Endothelial cell of umbilical vein (primary cell): ENCODE results near the gene CROCC2. TPM values are rescaled to one million over a fixed set of nuclear protein-coding genes. Genes with fewer than 3 reads are reported as not detected.

Source experiments
- BruUV-seq: library from RNA; stranded (reverse); fragments of 400-500 nt; replicated peaks from 2 replicates; lab custom pipeline; 2021; lab: Mats Ljungman, UMichigan
- CTCF ChIA-PET: fragments of 300-600, 350-600 bp; sonication (Branson Sonifier 250); formaldehyde crosslinking; loops from one replicate; lab custom pipeline; 2021; ENCODE audit warnings: antibody characterized with exemption, inconsistent platforms; lab: Charles Lee
- POLR2A ChIA-PET: fragments of 300-600, 350-600 bp; sonication (Branson Sonifier 250); formaldehyde crosslinking; loops from one replicate; lab custom pipeline; 2021; ENCODE audit warnings: antibody characterized with exemption, inconsistent platforms; lab: Charles Lee
- DNase-seq: peaks from one replicate; pipeline ENCODE4 v3.0.0-alpha.2; 2011; ENCODE audit warnings: low read depth, low spot score
- FAIRE-seq: peaks from 2 replicates; lab custom pipeline; 2011; peaks lifted over from hg19 to GRCh38; lab: Jason Lieb, UNC
- H2AFZ ChIP-seq: 2 replicates; pipeline ENCODE4 v1.6.0; 2012; ENCODE audit warnings: low read depth, low read length, control low read depth, inconsistent platforms
- H3K27ac ChIP-seq: 2 replicates; pipeline ENCODE4 v1.5.1; 2011; ENCODE audit warnings: low read depth, mild to moderate bottlenecking, control low read depth, low read length, moderate library complexity; ENCODE audit not compliant: insufficient read depth
- H3K27me3 ChIP-seq, 2 experiments: 2 replicates each; pipeline versions ENCODE4 v1.6.0 to v1.6.1; 2011; ENCODE audit warnings: low read length in 2 of 2, mixed read lengths in 1 of 2; ENCODE audit not compliant: control insufficient read depth in 2 of 2, insufficient read depth in 2 of 2
- H3K36me3 ChIP-seq, 2 experiments: 2 replicates in 1 of 2; 3 replicates in 1 of 2; pipeline ENCODE4 v1.5.1; 2011; ENCODE audit warnings: low read length in 2 of 2, mild to moderate bottlenecking in 1 of 2, moderate library complexity in 1 of 2; ENCODE audit not compliant: control insufficient read depth in 2 of 2, insufficient read depth in 2 of 2; ENCODE audit errors: extremely low read depth in 1 of 2
- H3K4me1 ChIP-seq: 3 replicates; pipeline ENCODE4 v1.5.1; 2011; ENCODE audit warnings: mild to moderate bottlenecking, low read length; ENCODE audit not compliant: control insufficient read depth, insufficient read depth; ENCODE audit errors: extremely low read depth
- H3K4me2 ChIP-seq: 2 replicates; pipeline ENCODE4 v1.6.1; 2011; ENCODE audit warnings: low read length, control low read depth, mixed read lengths; ENCODE audit not compliant: insufficient read depth
- H3K4me3 ChIP-seq, 3 experiments: fragments of 200-600 bp in 1 of 3; sonication (generic), shearing (Covaris generic) in 1 of 3; replicated peaks in 1 of 3; 2 replicates each; pipeline ENCODE4 v1.5.1; 2011 to 2016; ENCODE audit warnings: control low read depth in 3 of 3, low read length in 3 of 3, mild to moderate bottlenecking in 2 of 3, inconsistent platforms in 1 of 3, low read depth in 1 of 3, moderate library complexity in 1 of 3; ENCODE audit not compliant: insufficient read depth in 1 of 3
- H3K79me2 ChIP-seq: 2 replicates; pipeline ENCODE4 v1.6.0; 2012; ENCODE audit warnings: low read length, inconsistent platforms; ENCODE audit not compliant: control insufficient read depth, insufficient read depth
- H3K9ac ChIP-seq: replicated peaks from 2 replicates; pipeline ENCODE3; 2011; ENCODE audit warnings: low read length, control low read depth; ENCODE audit not compliant: insufficient read depth; ENCODE audit errors: extremely low read depth
- H3K9me1 ChIP-seq: replicated peaks from 3 replicates; pipeline ENCODE4 v1.6.0; 2011; ENCODE audit warnings: mild to moderate bottlenecking, low read length; ENCODE audit not compliant: control insufficient read depth, insufficient read depth; ENCODE audit errors: extremely low read depth
- H3K9me3 ChIP-seq: replicated peaks from 2 replicates; pipeline ENCODE4 v1.5.1; 2012; ENCODE audit warnings: low read length, inconsistent platforms; ENCODE audit not compliant: control insufficient read depth, insufficient read depth
- H4K20me1 ChIP-seq: replicated peaks from 2 replicates; pipeline ENCODE3; 2011; ENCODE audit warnings: mild to moderate bottlenecking, low read length; ENCODE audit not compliant: control insufficient read depth, insufficient read depth; ENCODE audit errors: extremely low read depth
- CTCF ChIP-seq, 2 donors: IDR thresholded peaks; 1 replicate in 1 of 2; 2 replicates in 1 of 2; pipeline ENCODE4 v1.5.1; 2011; ENCODE audit warnings: low read length in 2 of 2, mild to moderate bottlenecking in 2 of 2, moderate library complexity in 2 of 2, control low read depth in 1 of 2, inconsistent platforms in 1 of 2, low read depth in 1 of 2; ENCODE audit not compliant: insufficient read depth in 1 of 2; ENCODE audit errors: extremely low read depth in 1 of 2
- EZH2 ChIP-seq: IDR thresholded peaks from 2 replicates; pipeline ENCODE4 v1.6.1; 2012; ENCODE audit warnings: borderline replicate concordance, low read depth, mild to moderate bottlenecking, moderate library complexity, low read length, inconsistent platforms; ENCODE audit not compliant: severe bottlenecking
- FOS ChIP-seq: IDR thresholded peaks from 2 replicates; pipeline ENCODE4 v1.6.1; 2011; ENCODE audit warnings: mild to moderate bottlenecking, low read length, moderate library complexity, borderline replicate concordance; ENCODE audit not compliant: insufficient read depth
- GATA2 ChIP-seq: IDR thresholded peaks from 2 replicates; pipeline ENCODE4 v1.7.0; 2011; ENCODE audit warnings: low read depth, mild to moderate bottlenecking, moderate library complexity, mixed read lengths, low read length; ENCODE audit not compliant: insufficient read length, insufficient read depth
- JUN ChIP-seq: IDR thresholded peaks from 2 replicates; pipeline ENCODE4 v1.6.1; 2011; ENCODE audit warnings: borderline replicate concordance, low read depth; ENCODE audit not compliant: insufficient read length, insufficient read depth
- MAX ChIP-seq: IDR thresholded peaks from 2 replicates; pipeline ENCODE4 v1.6.1; 2011; ENCODE audit not compliant: insufficient read depth, insufficient read length
- MYC ChIP-seq: IDR thresholded peaks from one replicate; pipeline ENCODE4 v1.6.1; 2011; ENCODE audit warnings: mild to moderate bottlenecking, low read depth, low read length
- POLR2A ChIP-seq: IDR thresholded peaks from 2 replicates; pipeline ENCODE4 v1.6.1; 2012; ENCODE audit warnings: low read depth, mild to moderate bottlenecking, control low read depth, low read length
- POLR2AphosphoS5 ChIP-seq: IDR thresholded peaks from 2 replicates; pipeline ENCODE4 v1.6.1; 2012; ENCODE audit warnings: low read depth, mild to moderate bottlenecking, control low read depth, low read length, moderate library complexity; ENCODE audit not compliant: insufficient read depth
- dilution Hi-C: fragments of 300-500 bp; cut with MboI; formaldehyde crosslinking; loops from one replicate; pipeline ENCODE4 v1.15.0; 2019; ENCODE audit warnings: low sequenced_read_pairs; ENCODE audit not compliant: extremely low pct_ligation_motif_present
- intact Hi-C: fragments of 100-400 bp; cut with micrococcal nuclease; formaldehyde crosslinking; loops from one replicate; pipeline ENCODE4 v1.10.0; 2022
- polyA plus RNA-seq, 4 experiments: library from polyadenylated mRNA; depleted of rRNA in 3 of 4; stranded (reverse) in 3 of 4; unstranded in 1 of 4; fragments of >200 nt; gene quantifications; 2 replicates each; pipeline versions ENCODE4 v1.2.1 to v1.2.3, GENCODE V29; 2011 to 2012; ENCODE audit warnings: missing spikeins in 1 of 4
- total RNA-seq: library from RNA; stranded (reverse); gene quantifications from 2 replicates; pipeline ENCODE4 v1.2.3, GENCODE V29; 2021

CROCC2 gene
- total and polyA plus RNA-seq, 2 donors (not counting 3 experiments of a cell fraction or from before 2014, with no cell fraction given), result not detected

DNA sequence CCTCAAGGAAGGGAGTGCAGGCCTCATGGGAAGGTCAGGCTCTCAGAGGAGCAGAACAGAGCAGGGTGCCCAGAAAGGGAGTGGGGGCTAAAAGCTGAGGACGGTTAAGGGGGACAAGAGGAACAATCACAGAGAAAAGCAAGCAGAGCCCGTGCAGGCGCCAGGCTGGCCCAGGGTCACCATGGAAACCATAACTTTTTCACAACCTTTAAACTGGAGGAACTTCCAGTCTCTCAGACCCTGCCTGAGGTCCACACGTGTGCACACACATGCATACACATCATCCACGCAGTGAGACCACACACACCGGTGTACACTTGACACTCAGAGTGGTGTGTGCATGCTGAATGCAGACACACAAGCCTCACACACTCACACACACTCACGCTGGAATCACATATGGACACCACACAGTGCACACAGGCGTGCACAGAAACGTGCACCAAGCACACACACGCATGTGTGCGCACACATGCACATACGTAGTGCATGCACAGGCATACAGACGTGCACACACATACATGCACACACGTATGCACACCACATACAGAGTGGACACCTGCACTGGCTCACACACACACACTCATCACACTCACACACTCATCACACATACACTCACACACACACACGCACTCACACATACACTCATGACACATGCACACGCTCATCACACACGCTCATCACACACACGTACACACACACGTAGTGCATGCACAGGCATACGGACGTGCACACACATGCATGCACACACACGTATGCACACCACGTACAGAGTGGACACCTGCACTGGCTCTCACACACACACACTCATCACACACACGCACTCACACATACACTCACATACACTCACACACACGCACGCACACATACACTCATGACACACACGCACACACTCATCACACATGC lies 55.1 kb downstream of the CROCC2 start:
- DNase-seq, result no peak
- TF ChIP-seq CTCF (IDR thresholded peaks at IDR 0.05; ENCODE audit: extremely low read depth in 1 of 2, insufficient read depth in 1 of 2, low read depth in 1 of 2, low read length in 2 of 2), result no peak
- TF ChIP-seq POLR2A, result no peak
- no peak for TF ChIP-seq GATA2
- TF ChIP-seq MYC, result no peak
- TF ChIP-seq MAX, result no peak
- TF ChIP-seq JUN, result no peak
- no peak for TF ChIP-seq FOS
- TF ChIP-seq EZH2, result no peak
- no peak for TF ChIP-seq POLR2AphosphoS5
- Histone ChIP-seq H3K4me2 (no peak overlapping the region), H3K36me3 (no peaks in the 10 kb centered on the region), H2AFZ (no peak overlapping the region), H3K4me3 (no peak overlapping the region), H3K27ac (no peak overlapping the region), H3K79me2 (no peaks in the 10 kb centered on the region), H4K20me1 (no peaks in the 10 kb centered on the region), H3K9ac (no peak overlapping the region), H3K4me1 (no peaks in the 10 kb centered on the region), H3K9me3 (no peaks in the 10 kb centered on the region), H3K27me3 (no peaks in the 10 kb centered on the region), H3K9me1 (no peaks in the 10 kb centered on the region)
- dilution Hi-C loops (no loop called here), intact Hi-C loops (no loop called here)
- FAIRE-seq, result no peak
- no TSS peak for BruUV-seq
- CTCF ChIA-PET, result no interaction called here
- POLR2A ChIA-PET, result no interaction called here
